Measurements from ENCODE around the gene PIGX. TPM values are rescaled to one million over a fixed set of nuclear protein-coding genes. Genes with fewer than 3 reads are reported as not detected.

PIGX gene
- total and polyA plus RNA-seq, 10 donors, result 4.5 to 29.2 (median 15.5) TPM

GRCh38 chr3:196677931-196678330 lies 34.2 kb upstream of the PIGX start:
- TF ChIP-seq CTCF (IDR thresholded peaks at IDR 0.05 in 8 of 11, conservative IDR thresholded peaks at IDR 0.05 in 3 of 11), result no peak
- no peak for TF ChIP-seq POLR2A (IDR thresholded peaks at IDR 0.05)
- no peak for TF ChIP-seq POLR2AphosphoS5 (IDR thresholded peaks at IDR 0.05)
- H3K4me3 ChIP-seq, result no peak overlapping the region
- no peak for DNase-seq
- WGBS, 5 donors, result 55 to 77% (median 66%) methylated on average over 1 of the region's 1 CpG
- intact Hi-C loops (cut with DNase I; ENCODE audit: low total_unique reads), result no loop called here
- peaks cover 0 to 17% (median 9%) of the 10 kb centered on the region in 6 donors for H3K4me1 ChIP-seq
- no peaks in the 10 kb centered on the region for H3K36me3 ChIP-seq
- H3K27ac ChIP-seq, result no peak overlapping the region
- no peaks in the 10 kb centered on the region for H3K27me3 ChIP-seq (replicated peaks in 1 of 7)
- peaks cover 0 to 5% (median 0%) of the 10 kb centered on the region in 8 donors for H3K9me3 ChIP-seq

GRCh38 chr3:196684548-196685407 lies 27.4 kb upstream of the PIGX start:
- Histone ChIP-seq H3K27ac (peak overlapping the region in 7 of 8 donors; percentile 22 to 74 (median 53)), H3K27me3 (replicated peaks in 1 of 7) (no peaks in the 10 kb centered on the region), H3K4me3 (peak overlapping the region in 1 of 8 donors; percentile 45), H3K36me3 (no peaks in the 10 kb centered on the region), H3K9me3 (peaks cover 0 to 11% (median 5%) of the 10 kb centered on the region in 8 donors), H3K4me1 (peaks cover 0 to 53% (median 28%) of the 10 kb centered on the region in 6 donors)
- intact Hi-C loops (cut with DNase I; ENCODE audit: low total_unique reads), result loop anchor here (2.0 kb wide), 1 partner anchor 76 kb away; no protein-coding TSS in a partner anchor
- TF ChIP-seq POLR2A (IDR thresholded peaks at IDR 0.05) (no peak), CTCF (IDR thresholded peaks at IDR 0.05 in 8 of 11, conservative IDR thresholded peaks at IDR 0.05 in 3 of 11) (peak; percentile 83 to 97 (median 93)), POLR2AphosphoS5 (IDR thresholded peaks at IDR 0.05) (peak in 2 of 3 donors; percentile 43 to 45)
- WGBS, 5 donors, result 34 to 38% (median 38%) methylated on average over 24 of the region's 24 CpGs
- DNase-seq, result peak; percentile 82

GRCh38 chr3:196686436-196686835 lies 25.7 kb upstream of the PIGX start:
- no peaks in the 10 kb centered on the region for H3K36me3 ChIP-seq
- H3K4me3 ChIP-seq, result no peak overlapping the region
- intact Hi-C loops (cut with DNase I; ENCODE audit: low total_unique reads), result no loop called here
- peaks cover 0 to 11% (median 5%) of the 10 kb centered on the region in 8 donors for H3K9me3 ChIP-seq
- H3K27me3 ChIP-seq (replicated peaks in 1 of 7), result no peaks in the 10 kb centered on the region
- TF ChIP-seq POLR2A (IDR thresholded peaks at IDR 0.05), result no peak
- TF ChIP-seq CTCF (IDR thresholded peaks at IDR 0.05 in 8 of 11, conservative IDR thresholded peaks at IDR 0.05 in 3 of 11), result no peak
- no peak for TF ChIP-seq POLR2AphosphoS5 (IDR thresholded peaks at IDR 0.05)
- DNase-seq, result no peak
- WGBS, 5 donors, result 72 to 91% (median 86%) methylated on average over 2 of the region's 2 CpGs
- H3K27ac ChIP-seq, result peak overlapping the region in 2 of 8 donors; percentile 85 to 89
- peaks cover 0 to 65% (median 28%) of the 10 kb centered on the region in 6 donors for H3K4me1 ChIP-seq

GRCh38 chr3:196688349-196688748 lies 23.8 kb upstream of the PIGX start:
- peak in 1 of 11 experiments; percentile 31 for TF ChIP-seq CTCF (IDR thresholded peaks at IDR 0.05 in 8 of 11, conservative IDR thresholded peaks at IDR 0.05 in 3 of 11)
- no peak for TF ChIP-seq POLR2A (IDR thresholded peaks at IDR 0.05)
- peak in 2 of 3 donors; percentile 52 to 75 for TF ChIP-seq POLR2AphosphoS5 (IDR thresholded peaks at IDR 0.05)
- Histone ChIP-seq H3K27me3 (replicated peaks in 1 of 7) (no peaks in the 10 kb centered on the region), H3K4me1 (peaks cover 0 to 84% (median 28%) of the 10 kb centered on the region in 6 donors), H3K27ac (peak overlapping the region in 7 of 8 donors; percentile 46 to 89 (median 78)), H3K4me3 (peak overlapping the region in 1 of 8 donors; percentile 56), H3K36me3 (no peaks in the 10 kb centered on the region), H3K9me3 (peaks cover 0 to 2% (median 1%) of the 10 kb centered on the region in 8 donors)
- peak; percentile 84 for DNase-seq
- intact Hi-C loops (cut with DNase I; ENCODE audit: low total_unique reads), result no loop called here
- 13 to 31% (median 23%) methylated on average over 4 to 5 of the region's 5 CpGs for WGBS, 5 donors

Data from spleen (tissue), 11 donors.